Measurements from ENCODE around the gene FIP1L1.

Gene FIP1L1

DNA sequence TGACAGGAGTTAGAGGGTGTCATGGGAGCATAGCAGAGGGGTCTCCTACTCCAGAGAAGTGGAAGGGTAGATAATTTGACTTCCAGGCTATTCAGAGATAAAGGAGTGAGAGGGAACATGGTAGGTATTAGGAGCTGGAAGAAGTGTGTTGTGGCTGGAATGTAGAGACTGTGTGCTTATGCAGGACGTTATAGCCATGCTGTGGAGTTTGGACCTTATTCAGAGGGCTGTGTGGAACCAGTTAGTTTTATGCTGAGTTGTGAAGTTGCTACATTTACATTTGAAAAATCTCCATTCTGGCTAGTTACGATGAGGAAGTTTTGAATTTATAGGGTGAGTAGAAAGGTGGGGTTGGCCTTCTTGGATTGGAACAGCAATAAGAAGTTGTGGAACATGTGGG lies 67.5 kb downstream of the FIP1L1 start:
- H3K36me3 ChIP-seq (ENCODE audit: insufficient read depth, low read length), result peaks cover 78% of the 10 kb centered on the region

DNA sequence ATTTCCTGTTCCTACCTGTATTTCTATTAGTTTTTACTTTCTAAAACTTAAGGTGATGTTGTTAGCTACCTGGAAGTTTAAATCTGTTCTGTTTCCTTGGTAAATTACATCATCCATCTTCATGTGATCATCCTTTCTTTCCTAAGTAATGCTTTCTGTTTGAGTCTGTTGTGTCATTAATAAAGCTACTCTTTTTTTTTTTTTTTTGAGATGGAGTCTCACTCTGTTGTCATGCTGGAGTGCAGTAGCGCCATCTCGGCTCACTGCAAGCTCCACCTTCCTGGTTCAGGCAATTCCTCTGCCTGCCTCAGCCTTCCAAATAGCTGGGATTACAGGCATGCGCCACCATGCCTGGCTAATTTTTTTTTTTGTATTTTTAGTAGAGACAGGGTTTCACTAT lies 73.3 kb downstream of the FIP1L1 start:
- Histone ChIP-seq H3K9me3 (ENCODE audit: insufficient read depth, low read depth, low read length) (no peaks in the 10 kb centered on the region), H3F3A (ENCODE audit: low read depth) (no peaks in the 10 kb centered on the region), H2AFZ (ENCODE audit: low read length) (no peak overlapping the region), H3K9me2 (replicated peaks; ENCODE audit: low read depth, low read length) (no peaks in the 10 kb centered on the region), H3K36me3 (ENCODE audit: insufficient read depth, low read length) (peaks cover 58% of the 10 kb centered on the region), H3K79me2 (ENCODE audit: insufficient read depth, low read length) (no peaks in the 10 kb centered on the region; the same call in 1 of the 2 replicates), H3K9ac (ENCODE audit: low read depth, low read length, poor library complexity, severe bottlenecking) (no peak overlapping the region), H3K4me1 (ENCODE audit: insufficient read depth, low read length, poor library complexity, severe bottlenecking) (no peaks in the 10 kb centered on the region), H3K4me3 (ENCODE audit: low read length, poor library complexity, severe bottlenecking) (no peak overlapping the region), H3K27me3 (ENCODE audit: insufficient read depth, low read length, poor library complexity, severe bottlenecking) (no peaks in the 10 kb centered on the region), H3K4me2 (ENCODE audit: low read depth, low read length, poor library complexity, severe bottlenecking) (no peak overlapping the region), H4K20me1 (ENCODE audit: insufficient read depth, low read length, poor library complexity, severe bottlenecking) (peaks cover 5% of the 10 kb centered on the region)
- TF ChIP-seq, protein P1, sequence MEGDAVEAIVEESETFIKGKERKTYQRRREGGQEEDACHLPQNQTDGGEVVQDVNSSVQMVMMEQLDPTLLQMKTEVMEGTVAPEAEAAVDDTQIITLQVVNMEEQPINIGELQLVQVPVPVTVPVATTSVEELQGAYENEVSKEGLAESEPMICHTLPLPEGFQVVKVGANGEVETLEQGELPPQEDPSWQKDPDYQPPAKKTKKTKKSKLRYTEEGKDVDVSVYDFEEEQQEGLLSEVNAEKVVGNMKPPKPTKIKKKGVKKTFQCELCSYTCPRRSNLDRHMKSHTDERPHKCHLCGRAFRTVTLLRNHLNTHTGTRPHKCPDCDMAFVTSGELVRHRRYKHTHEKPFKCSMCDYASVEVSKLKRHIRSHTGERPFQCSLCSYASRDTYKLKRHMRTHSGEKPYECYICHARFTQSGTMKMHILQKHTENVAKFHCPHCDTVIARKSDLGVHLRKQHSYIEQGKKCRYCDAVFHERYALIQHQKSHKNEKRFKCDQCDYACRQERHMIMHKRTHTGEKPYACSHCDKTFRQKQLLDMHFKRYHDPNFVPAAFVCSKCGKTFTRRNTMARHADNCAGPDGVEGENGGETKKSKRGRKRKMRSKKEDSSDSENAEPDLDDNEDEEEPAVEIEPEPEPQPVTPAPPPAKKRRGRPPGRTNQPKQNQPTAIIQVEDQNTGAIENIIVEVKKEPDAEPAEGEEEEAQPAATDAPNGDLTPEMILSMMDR (conservative IDR thresholded peaks at IDR 0.05; ENCODE audit: low read length), result no peak
- TF ChIP-seq EZH2phosphoT487 (IDR thresholded peaks at IDR 0.05; ENCODE audit: borderline replicate concordance), result no peak

More for the DNA sequence above, 67.5 kb downstream of the FIP1L1 start:
- peaks cover 17% of the 10 kb centered on the region for H3K79me2 ChIP-seq (ENCODE audit: insufficient read depth, low read length)
- no peak for TF ChIP-seq EZH2phosphoT487 (IDR thresholded peaks at IDR 0.05; ENCODE audit: borderline replicate concordance)
- TF ChIP-seq, protein P1 (conservative IDR thresholded peaks at IDR 0.05; ENCODE audit: low read length), result no peak
- H3K27me3 ChIP-seq (ENCODE audit: insufficient read depth, low read length, poor library complexity, severe bottlenecking), result no peaks in the 10 kb centered on the region
- H3K4me3 ChIP-seq (ENCODE audit: low read length, poor library complexity, severe bottlenecking), result no peak overlapping the region
- H3K4me2 ChIP-seq (ENCODE audit: low read depth, low read length, poor library complexity, severe bottlenecking), result no peak overlapping the region
- no peak overlapping the region for H2AFZ ChIP-seq (ENCODE audit: low read length)
- H3K9me3 ChIP-seq (ENCODE audit: insufficient read depth, low read depth, low read length), result no peaks in the 10 kb centered on the region
- H3K4me1 ChIP-seq (ENCODE audit: insufficient read depth, low read length, poor library complexity, severe bottlenecking), result no peaks in the 10 kb centered on the region
- H3F3A ChIP-seq (ENCODE audit: low read depth), result no peaks in the 10 kb centered on the region
- H4K20me1 ChIP-seq (ENCODE audit: insufficient read depth, low read length, poor library complexity, severe bottlenecking), result peaks cover 20% of the 10 kb centered on the region
- H3K9me2 ChIP-seq (replicated peaks; ENCODE audit: low read depth, low read length), result no peaks in the 10 kb centered on the region
- H3K9ac ChIP-seq (ENCODE audit: low read depth, low read length, poor library complexity, severe bottlenecking), result no peak overlapping the region

DNA sequence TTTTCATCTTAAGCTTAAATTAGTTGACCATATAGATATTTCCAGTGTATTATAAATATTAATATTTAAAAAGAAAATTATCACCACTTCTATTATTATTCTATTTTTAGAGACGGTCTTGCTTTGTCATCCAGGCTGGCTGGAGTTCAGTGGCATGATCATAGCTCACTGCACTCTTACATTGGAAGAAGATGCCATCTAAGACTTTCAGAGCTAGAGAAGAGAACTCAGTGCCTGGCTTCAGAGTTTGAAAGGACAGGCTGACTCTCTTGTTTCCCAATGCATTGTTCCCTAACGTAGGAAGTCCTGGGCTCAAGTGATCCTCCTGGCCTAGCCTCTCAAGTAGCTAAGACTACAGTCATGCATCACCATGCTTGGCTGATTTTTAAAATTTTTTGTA lies 75.9 kb downstream of the FIP1L1 start:
- Histone ChIP-seq H3K4me2 (ENCODE audit: low read depth, low read length, poor library complexity, severe bottlenecking) (no peak overlapping the region), H4K20me1 (ENCODE audit: insufficient read depth, low read length, poor library complexity, severe bottlenecking) (peaks cover 5% of the 10 kb centered on the region), H3K4me1 (ENCODE audit: insufficient read depth, low read length, poor library complexity, severe bottlenecking) (no peaks in the 10 kb centered on the region), H3K4me3 (ENCODE audit: low read length, poor library complexity, severe bottlenecking) (no peak overlapping the region), H3F3A (ENCODE audit: low read depth) (no peaks in the 10 kb centered on the region), H3K9me2 (replicated peaks; ENCODE audit: low read depth, low read length) (no peaks in the 10 kb centered on the region), H3K27me3 (ENCODE audit: insufficient read depth, low read length, poor library complexity, severe bottlenecking) (no peaks in the 10 kb centered on the region), H3K9me3 (ENCODE audit: insufficient read depth, low read depth, low read length) (no peaks in the 10 kb centered on the region), H3K79me2 (ENCODE audit: insufficient read depth, low read length) (no peaks in the 10 kb centered on the region; the same call in 1 of the 2 replicates), H3K9ac (ENCODE audit: low read depth, low read length, poor library complexity, severe bottlenecking) (no peak overlapping the region), H2AFZ (ENCODE audit: low read length) (no peak overlapping the region), H3K36me3 (ENCODE audit: insufficient read depth, low read length) (peaks cover 57% of the 10 kb centered on the region; the same call in 1 of the 2 replicates)
- no peak for TF ChIP-seq EZH2phosphoT487 (IDR thresholded peaks at IDR 0.05; ENCODE audit: borderline replicate concordance)
- TF ChIP-seq, protein P1 (conservative IDR thresholded peaks at IDR 0.05; ENCODE audit: low read length), result no peak

Measured in Loucy (cell line).